Mesothelial cell of epicardium (in vitro differentiated cells): ENCODE results near the gene AGBL3. TPM values are rescaled to one million over a fixed set of nuclear protein-coding genes. Genes with fewer than 3 reads are reported as not detected.

Experiments used
- DNase-seq, 2 experiments: peaks; one replicate each; pipeline ENCODE4 v3.0.0; 2021; ENCODE audit warnings: low spot score in 2 of 2; ENCODE audit not compliant: unreplicated experiment in 2 of 2
- H3K27ac Mint-ChIP-seq: 2 replicates; pipeline ENCODE4 v1.8.0; 2021; ENCODE audit warnings: mixed read lengths
- H3K27me3 Mint-ChIP-seq: 2 replicates; pipeline ENCODE4 v1.8.0; 2021; ENCODE audit warnings: low read depth, mixed read lengths
- H3K36me3 Mint-ChIP-seq: 2 replicates; pipeline ENCODE4 v1.8.0; 2021; ENCODE audit warnings: mixed read lengths
- H3K4me1 Mint-ChIP-seq: 2 replicates; pipeline ENCODE4 v1.8.0; 2021; ENCODE audit warnings: mixed read lengths
- H3K4me3 Mint-ChIP-seq: 2 replicates; pipeline ENCODE4 v1.8.0; 2021; ENCODE audit warnings: mild to moderate bottlenecking, moderate library complexity, mixed read lengths
- H3K9me3 Mint-ChIP-seq: 2 replicates; pipeline ENCODE4 v1.8.0; 2021; ENCODE audit warnings: mixed read lengths
- CTCF ChIP-seq: fragments of 200-600 bp; sonication (generic); IDR thresholded peaks from one replicate; pipeline ENCODE4 v1.5.0; 2021; ENCODE audit warnings: antibody characterized with exemption; ENCODE audit not compliant: unreplicated experiment
- total RNA-seq: library from RNA; stranded (reverse); gene quantifications from 3 replicates; pipeline ENCODE4 v1.2.1, GENCODE V29; 2021

The AGBL3 gene
- total RNA-seq, 1 donor from 2014 or later = 2.3 TPM

GRCh38 chr7:134946260-134946659 is 40.0 kb upstream of the AGBL3 start:
- DNase-seq = no peak
- no peak overlapping the region for H3K4me3 Mint-ChIP-seq
- TF ChIP-seq CTCF = no peak
- no peak overlapping the region for H3K27ac Mint-ChIP-seq
- H3K36me3 Mint-ChIP-seq = peaks cover 58% of the 10 kb centered on the region
- peaks cover 3% of the 10 kb centered on the region for H3K9me3 Mint-ChIP-seq
- no peaks in the 10 kb centered on the region for H3K27me3 Mint-ChIP-seq
- H3K4me1 Mint-ChIP-seq = peaks cover 22% of the 10 kb centered on the region

GRCh38 chr7:134947329-134947728 is 39.0 kb upstream of the AGBL3 start:
- Mint-ChIP-seq H3K27me3 (no peaks in the 10 kb centered on the region), H3K4me3 (no peak overlapping the region), H3K27ac (no peak overlapping the region), H3K4me1 (peaks cover 14% of the 10 kb centered on the region), H3K9me3 (peaks cover 3% of the 10 kb centered on the region), H3K36me3 (peaks cover 58% of the 10 kb centered on the region)
- no peak for DNase-seq
- no peak for TF ChIP-seq CTCF

GRCh38 chr7:134947831-134948230 is 38.5 kb upstream of the AGBL3 start:
- no peak for DNase-seq
- Mint-ChIP-seq H3K4me3 (no peak overlapping the region), H3K36me3 (peaks cover 58% of the 10 kb centered on the region), H3K27ac (no peak overlapping the region), H3K27me3 (no peaks in the 10 kb centered on the region), H3K4me1 (peaks cover 14% of the 10 kb centered on the region), H3K9me3 (peaks cover 3% of the 10 kb centered on the region)
- TF ChIP-seq CTCF = no peak

GRCh38 chr7:134948246-134948645 is 38.1 kb upstream of the AGBL3 start:
- Mint-ChIP-seq H3K36me3 (peaks cover 56% of the 10 kb centered on the region), H3K27me3 (no peaks in the 10 kb centered on the region), H3K4me1 (peaks cover 14% of the 10 kb centered on the region), H3K27ac (peak overlapping the region; percentile 47), H3K4me3 (no peak overlapping the region), H3K9me3 (peaks cover 3% of the 10 kb centered on the region)
- DNase-seq = no peak
- no peak for TF ChIP-seq CTCF

- H3K27ac Mint-ChIP-seq = peak overlapping the region; percentile 47
- peaks cover 14% of the 10 kb centered on the region for H3K4me1 Mint-ChIP-seq
Observed at GRCh38 chr7:134948736-134949135, 37.6 kb upstream of the AGBL3 start.

More at GRCh38 chr7:134948736-134949135, 37.6 kb upstream of the AGBL3 start:
- no peak for DNase-seq
- no peak overlapping the region for H3K4me3 Mint-ChIP-seq
- no peak for TF ChIP-seq CTCF
- no peaks in the 10 kb centered on the region for H3K27me3 Mint-ChIP-seq
- peaks cover 3% of the 10 kb centered on the region for H3K9me3 Mint-ChIP-seq
- peaks cover 59% of the 10 kb centered on the region for H3K36me3 Mint-ChIP-seq
